HAP-1 (cell line): ENCODE measurements around the gene WNT6.

Source experiments
- DNase-seq, 2 experiments: peaks; one replicate each; pipeline ENCODE4 v3.0.0-alpha.2; 2016 to 2020; ENCODE audit warnings: low spot score in 2 of 2
- H3K27me3 ChIP-seq: fragments of 250-450 bp; sonication (Bioruptor Pico); 2 replicates; pipeline ENCODE4 v1.5.1; 2020; ENCODE audit warnings: low read depth, mild to moderate bottlenecking, moderate library complexity
- H3K36me3 ChIP-seq: fragments of 250-450 bp; sonication (Bioruptor Pico); replicated peaks from 2 replicates; pipeline ENCODE4 v1.5.1; 2020; ENCODE audit warnings: mild to moderate bottlenecking
- H3K4me1 ChIP-seq: fragments of 250-450 bp; sonication (Bioruptor Pico); 2 replicates; pipeline ENCODE4 v1.5.1; 2020; ENCODE audit warnings: mild to moderate bottlenecking
- H3K4me3 ChIP-seq: fragments of 250-450 bp; sonication (Bioruptor Pico); 2 replicates; pipeline ENCODE4 v1.5.1; 2020; ENCODE audit warnings: mild to moderate bottlenecking, moderate library complexity
- H3K9me3 ChIP-seq: fragments of 250-450 bp; sonication (Bioruptor Pico); 2 replicates; pipeline ENCODE4 v1.5.1; 2020; ENCODE audit warnings: mild to moderate bottlenecking, moderate library complexity
- in situ Hi-C: fragments of 300-500 bp; cut with MboI; formaldehyde crosslinking; loops from 3 replicates; pipeline ENCODE4 v1.14.3; 2020; ENCODE audit warnings: low sequenced_read_pairs, inconsistent platforms, mixed read lengths

The WNT6 gene

DNA sequence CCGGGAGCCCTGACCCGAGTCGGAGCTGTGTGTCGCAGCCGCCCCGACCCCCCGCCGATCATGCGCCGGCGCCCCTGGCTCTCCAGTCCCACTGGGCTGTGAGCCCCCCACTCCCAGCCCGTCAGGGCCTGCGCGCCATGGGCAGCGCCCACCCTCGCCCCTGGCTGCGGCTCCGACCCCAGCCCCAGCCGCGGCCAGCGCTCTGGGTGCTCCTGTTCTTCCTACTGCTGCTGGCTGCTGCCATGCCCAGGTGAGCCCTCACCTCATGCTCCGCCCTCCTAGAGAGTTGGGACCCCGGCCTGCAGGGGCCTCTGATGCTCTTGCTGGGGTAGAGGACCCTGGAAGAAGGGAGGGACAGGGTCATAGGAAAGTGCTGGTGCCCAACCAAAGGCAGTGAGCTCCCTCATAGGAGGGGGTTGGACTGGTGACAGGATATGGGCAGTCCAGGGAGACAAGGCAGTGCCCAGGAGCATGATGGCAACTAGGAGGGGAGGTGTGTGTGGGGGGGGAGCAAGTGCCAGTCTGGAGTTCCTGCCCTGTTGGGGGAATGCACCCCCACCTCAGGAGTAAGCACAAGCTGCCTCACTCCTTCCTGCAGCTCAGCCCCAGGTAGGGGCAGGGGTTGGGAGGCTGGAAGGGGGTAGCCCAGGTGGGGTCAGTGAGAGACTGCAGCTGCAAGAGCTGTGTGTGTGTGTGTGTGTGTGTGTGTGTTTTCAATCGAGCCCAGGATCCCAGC, 21.4 kb downstream of the WNT6 start:
- Histone ChIP-seq H3K27me3 (peaks cover 17% of the 10 kb centered on the region), H3K36me3 (no peaks in the 10 kb centered on the region), H3K4me3 (no peak overlapping the region; the same call in 1 of the 2 replicates), H3K4me1 (peaks cover 2% of the 10 kb centered on the region; the same call in 1 of the 2 replicates), H3K9me3 (no peaks in the 10 kb centered on the region)
- DNase-seq = no peak
- in situ Hi-C loops = no loop called here

DNA sequence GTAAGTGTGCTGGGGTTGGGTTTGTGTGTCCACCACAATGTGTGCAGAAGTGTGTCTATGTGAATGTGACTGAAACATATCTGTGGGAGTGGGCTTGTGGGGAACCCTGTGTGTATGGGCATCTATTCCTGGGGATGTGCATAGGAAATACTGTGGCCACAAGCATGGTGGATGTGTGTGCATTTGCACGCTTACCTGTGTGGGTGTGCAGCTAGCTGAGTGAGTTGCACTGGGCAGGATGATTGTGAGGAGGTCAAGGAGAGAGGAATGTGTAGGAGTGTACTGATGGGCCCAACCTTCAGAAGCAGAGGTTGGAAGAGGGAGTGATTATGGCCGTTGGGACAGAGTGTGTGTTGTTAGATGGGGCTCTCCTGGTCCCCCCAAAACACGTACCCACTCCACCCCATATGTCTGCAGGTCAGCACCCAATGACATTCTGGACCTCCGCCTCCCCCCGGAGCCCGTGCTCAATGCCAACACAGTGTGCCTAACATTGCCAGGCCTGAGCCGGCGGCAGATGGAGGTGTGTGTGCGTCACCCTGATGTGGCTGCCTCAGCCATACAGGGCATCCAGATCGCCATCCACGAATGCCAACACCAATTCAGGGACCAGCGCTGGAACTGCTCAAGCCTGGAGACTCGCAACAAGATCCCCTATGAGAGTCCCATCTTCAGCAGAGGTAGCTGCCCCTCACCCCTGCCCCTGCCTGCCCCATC, 22.3 kb downstream of the WNT6 start:
- Histone ChIP-seq H3K4me1 (peaks cover 2% of the 10 kb centered on the region; the same call in 1 of the 2 replicates), H3K27me3 (peaks cover 17% of the 10 kb centered on the region), H3K4me3 (no peak overlapping the region), H3K9me3 (no peaks in the 10 kb centered on the region), H3K36me3 (no peaks in the 10 kb centered on the region)
- in situ Hi-C loops = no loop called here
- no peak for DNase-seq

DNA sequence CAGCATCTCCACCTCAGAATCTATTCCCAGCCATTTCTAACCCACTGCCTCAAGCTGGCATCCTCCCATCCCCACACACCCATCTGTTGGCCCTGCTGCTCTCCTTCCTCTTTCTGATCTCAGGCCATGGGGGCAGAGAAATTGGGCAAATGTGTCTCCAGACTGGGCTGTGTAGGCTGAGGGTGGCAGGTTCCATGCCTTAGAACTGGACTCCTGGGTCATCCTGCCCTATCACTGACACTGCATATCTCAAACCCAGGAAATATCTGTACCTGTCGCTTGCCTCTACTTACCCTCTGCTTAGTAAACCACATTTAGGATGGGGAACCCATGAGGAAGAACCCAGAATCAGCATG, 22.8 kb downstream of the WNT6 start:
- no peak for DNase-seq
- H3K9me3 ChIP-seq = no peaks in the 10 kb centered on the region
- peaks cover 2% of the 10 kb centered on the region; the same call in 1 of the 2 replicates for H3K4me1 ChIP-seq
- in situ Hi-C loops = no loop called here
- H3K36me3 ChIP-seq = no peaks in the 10 kb centered on the region
- H3K27me3 ChIP-seq = peaks cover 17% of the 10 kb centered on the region
- H3K4me3 ChIP-seq = no peak overlapping the region

- no peaks in the 10 kb centered on the region for H3K36me3 ChIP-seq
- H3K27me3 ChIP-seq = peaks cover 17% of the 10 kb centered on the region
- peaks cover 2% of the 10 kb centered on the region; the same call in 1 of the 2 replicates for H3K4me1 ChIP-seq
- DNase-seq = no peak
- no peak overlapping the region for H3K4me3 ChIP-seq
- no peaks in the 10 kb centered on the region for H3K9me3 ChIP-seq
- in situ Hi-C loops = no loop called here
Measured at GRCh38 chr2:218882866-218883366, 23.3 kb downstream of the WNT6 start.

DNA sequence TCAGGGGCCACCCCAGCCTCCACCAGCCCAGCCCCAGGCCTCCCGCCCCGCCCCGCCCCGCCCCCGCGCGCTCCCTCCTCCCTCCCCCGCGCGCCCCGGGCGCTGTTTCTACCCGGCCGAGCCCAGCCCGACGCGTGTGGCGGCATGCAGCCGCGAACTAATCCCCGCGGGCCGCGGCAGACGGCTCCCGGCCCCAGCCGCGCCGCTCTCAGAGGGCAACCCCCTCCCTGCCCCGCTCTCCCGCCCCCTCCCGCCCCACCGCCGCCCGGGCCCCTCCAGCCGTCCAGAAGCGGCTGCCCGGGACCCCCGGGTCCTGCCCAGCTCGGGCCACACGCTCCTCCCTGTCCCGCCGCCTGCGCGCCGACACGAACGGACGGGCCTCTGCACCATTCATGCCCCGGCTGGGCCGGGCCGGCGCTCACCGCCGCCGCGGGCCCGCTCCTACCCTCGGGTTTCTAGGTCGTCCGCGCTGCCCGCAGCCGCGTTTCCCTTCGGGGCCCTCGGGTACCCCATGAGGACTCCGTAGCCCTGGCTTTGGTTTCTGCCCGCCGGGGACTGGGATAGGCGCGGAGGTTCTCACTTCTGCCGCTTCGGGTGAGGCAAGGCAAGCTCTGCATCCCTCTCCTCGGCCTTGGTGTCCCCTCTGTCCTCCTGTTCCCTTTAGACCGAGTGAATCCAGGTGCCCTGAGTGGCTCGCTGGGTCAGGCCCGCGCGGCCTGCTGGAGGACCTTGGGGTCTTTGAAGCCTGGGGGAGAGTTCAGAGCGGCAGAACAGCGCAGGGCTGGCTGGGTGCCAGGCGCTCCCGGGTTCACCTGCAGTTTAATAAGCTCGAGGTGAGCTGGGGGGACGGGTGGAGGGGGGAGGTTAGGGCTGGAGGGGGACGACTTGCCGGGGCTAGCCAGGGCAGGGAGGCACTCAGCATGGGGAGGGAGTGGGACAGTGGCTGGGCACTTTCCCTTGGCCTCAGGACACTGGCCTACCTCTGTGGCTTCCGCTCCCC, 24.2 kb downstream of the WNT6 start:
- H3K4me3 ChIP-seq = no peak overlapping the region
- in situ Hi-C loops = no loop called here
- H3K4me1 ChIP-seq = peaks cover 2% of the 10 kb centered on the region; the same call in 1 of the 2 replicates
- DNase-seq = peak in 1 of 2 experiments; percentile 70
- H3K36me3 ChIP-seq = no peaks in the 10 kb centered on the region
- no peaks in the 10 kb centered on the region for H3K9me3 ChIP-seq
- peaks cover 17% of the 10 kb centered on the region for H3K27me3 ChIP-seq

GRCh38 chr2:218884519-218884918, 24.9 kb downstream of the WNT6 start:
- peaks cover 2% of the 10 kb centered on the region; the same call in 1 of the 2 replicates for H3K4me1 ChIP-seq
- in situ Hi-C loops = no loop called here
- H3K4me3 ChIP-seq = no peak overlapping the region
- no peaks in the 10 kb centered on the region for H3K36me3 ChIP-seq
- peaks cover 17% of the 10 kb centered on the region for H3K27me3 ChIP-seq
- no peaks in the 10 kb centered on the region for H3K9me3 ChIP-seq
- DNase-seq = no peak

- H3K9me3 ChIP-seq = no peaks in the 10 kb centered on the region
- no peak for DNase-seq
- H3K36me3 ChIP-seq = no peaks in the 10 kb centered on the region
- H3K27me3 ChIP-seq = peaks cover 2% of the 10 kb centered on the region; the same call in 1 of the 2 replicates
- no peak overlapping the region for H3K4me3 ChIP-seq
- peaks cover 2% of the 10 kb centered on the region; the same call in 1 of the 2 replicates for H3K4me1 ChIP-seq
- in situ Hi-C loops = no loop called here
Measured at GRCh38 chr2:218885981-218886947, 26.7 kb downstream of the WNT6 start.

DNA sequence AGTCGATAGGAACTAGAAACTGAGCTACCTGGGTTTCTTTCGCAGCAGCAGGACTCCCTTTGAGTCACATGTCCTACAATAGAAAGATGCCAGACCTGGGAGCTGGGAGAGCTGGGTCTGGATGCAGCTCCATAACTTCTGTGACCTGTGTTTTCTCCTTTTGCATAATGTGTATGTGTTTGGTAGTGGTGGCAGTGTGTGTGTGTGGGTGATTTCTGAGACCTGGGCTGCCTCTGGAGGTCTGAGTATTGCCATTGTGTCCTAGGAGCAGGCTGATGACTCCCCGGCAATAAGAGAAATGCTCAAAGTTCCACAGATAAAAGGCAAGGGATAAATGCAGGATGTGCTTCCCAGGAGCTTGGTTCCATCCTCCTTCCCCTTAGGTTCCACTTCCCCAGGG, 27.5 kb downstream of the WNT6 start:
- H3K27me3 ChIP-seq = no peaks in the 10 kb centered on the region
- peaks cover 2% of the 10 kb centered on the region; the same call in 1 of the 2 replicates for H3K4me1 ChIP-seq
- H3K36me3 ChIP-seq = no peaks in the 10 kb centered on the region
- no peak for DNase-seq
- H3K9me3 ChIP-seq = no peaks in the 10 kb centered on the region
- in situ Hi-C loops = no loop called here
- H3K4me3 ChIP-seq = no peak overlapping the region

GRCh38 chr2:218888341-218888740, 28.7 kb downstream of the WNT6 start:
- no peaks in the 10 kb centered on the region for H3K9me3 ChIP-seq
- H3K36me3 ChIP-seq = no peaks in the 10 kb centered on the region
- H3K4me3 ChIP-seq = no peak overlapping the region
- H3K4me1 ChIP-seq = peaks cover 6% of the 10 kb centered on the region
- H3K27me3 ChIP-seq = no peaks in the 10 kb centered on the region
- in situ Hi-C loops = no loop called here
- no peak for DNase-seq

DNA sequence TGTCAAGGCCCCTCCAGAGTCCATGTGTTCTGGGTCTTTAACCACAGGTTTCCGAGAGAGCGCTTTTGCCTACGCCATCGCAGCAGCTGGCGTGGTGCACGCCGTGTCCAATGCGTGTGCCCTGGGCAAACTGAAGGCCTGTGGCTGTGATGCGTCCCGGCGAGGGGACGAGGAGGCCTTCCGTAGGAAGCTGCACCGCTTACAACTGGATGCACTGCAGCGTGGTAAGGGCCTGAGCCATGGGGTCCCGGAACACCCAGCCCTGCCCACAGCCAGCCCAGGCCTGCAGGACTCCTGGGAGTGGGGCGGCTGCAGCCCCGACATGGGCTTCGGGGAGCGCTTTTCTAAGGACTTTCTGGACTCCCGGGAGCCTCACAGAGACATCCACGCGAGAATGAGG, 30.3 kb downstream of the WNT6 start:
- H3K36me3 ChIP-seq = no peaks in the 10 kb centered on the region
- H3K27me3 ChIP-seq = no peaks in the 10 kb centered on the region
- peaks cover 7% of the 10 kb centered on the region for H3K4me1 ChIP-seq
- H3K4me3 ChIP-seq = no peak overlapping the region
- in situ Hi-C loops = no loop called here
- H3K9me3 ChIP-seq = no peaks in the 10 kb centered on the region
- no peak for DNase-seq

GRCh38 chr2:218890369-218890768, 30.8 kb downstream of the WNT6 start:
- no peaks in the 10 kb centered on the region for H3K27me3 ChIP-seq
- peaks cover 7% of the 10 kb centered on the region for H3K4me1 ChIP-seq
- in situ Hi-C loops = no loop called here
- H3K4me3 ChIP-seq = no peak overlapping the region
- no peak for DNase-seq
- no peaks in the 10 kb centered on the region for H3K36me3 ChIP-seq
- H3K9me3 ChIP-seq = no peaks in the 10 kb centered on the region

DNA sequence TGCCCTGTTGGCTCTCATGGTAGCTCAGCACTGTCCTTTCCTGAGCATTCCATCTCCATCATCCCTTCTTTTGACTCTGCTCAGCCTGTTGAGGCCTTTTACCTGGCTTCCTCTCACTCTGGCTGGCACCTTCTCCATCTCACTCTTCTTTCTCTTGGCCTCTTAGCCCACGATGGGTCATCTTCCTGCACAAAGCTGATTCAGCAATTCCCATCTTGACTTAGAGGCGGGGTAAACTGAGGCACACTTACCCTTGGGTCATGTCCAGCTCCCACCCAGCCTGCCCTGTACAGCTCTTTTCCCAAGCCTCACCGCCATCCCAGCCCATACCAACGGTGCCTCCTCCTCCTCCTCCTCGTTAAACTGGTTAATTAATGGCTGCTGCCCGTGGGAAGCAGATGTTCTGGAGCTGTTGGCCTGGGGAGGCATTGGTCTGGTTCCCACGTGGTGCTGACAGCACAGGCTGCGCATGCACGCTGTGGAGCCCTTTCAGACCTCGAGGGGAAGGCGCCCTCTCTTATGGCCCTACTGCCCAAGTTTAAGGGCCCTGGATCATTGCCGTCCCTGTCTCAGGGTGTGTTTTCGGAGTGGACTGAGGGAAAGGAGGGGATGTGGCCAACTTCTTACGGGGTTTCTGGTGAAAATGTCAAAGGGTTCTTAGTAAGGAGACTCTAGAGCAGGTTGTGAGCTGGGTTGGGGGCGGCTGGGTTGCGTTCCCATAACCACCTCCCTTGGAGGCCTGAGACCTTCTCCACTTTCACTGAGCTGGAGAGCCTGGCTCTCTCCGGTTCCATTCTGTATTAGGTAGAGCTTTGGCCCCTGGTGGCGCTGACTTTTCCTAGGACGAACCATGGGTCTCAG, 31.9 kb downstream of the WNT6 start:
- peaks cover 7% of the 10 kb centered on the region for H3K4me1 ChIP-seq
- no peak overlapping the region for H3K4me3 ChIP-seq

More for the DNA sequence above, 31.9 kb downstream of the WNT6 start:
- Histone ChIP-seq H3K36me3 (no peaks in the 10 kb centered on the region), H3K9me3 (no peaks in the 10 kb centered on the region), H3K27me3 (peaks cover 7% of the 10 kb centered on the region)
- in situ Hi-C loops = no loop called here
- no peak for DNase-seq
